Smooth muscle cell (in vitro differentiated cells): Measurements from ENCODE around the gene TOE1. TPM values are rescaled to one million over a fixed set of nuclear protein-coding genes. Genes with fewer than 3 reads are reported as not detected.

Experiments
- DNase-seq: peaks from one replicate; lab custom pipeline; 2025; ENCODE audit not compliant: unreplicated experiment; lab: John Stamatoyannopoulos, UW
- H2AFZ ChIP-seq: fragments of 200-600 bp; sonication (generic); 2 replicates; pipeline ENCODE4 v1.6.0; 2016; ENCODE audit warnings: antibody characterized with exemption, low read depth, mild to moderate bottlenecking
- H3F3A ChIP-seq: fragments of 200-600 bp; sonication (generic); 2 replicates; pipeline ENCODE4 v1.6.0; 2017; ENCODE audit warnings: antibody characterized with exemption, low read depth
- H3K27ac ChIP-seq: fragments of 200-600 bp; sonication (generic); 2 replicates; pipeline ENCODE4 v1.5.1; 2016; ENCODE audit warnings: low read depth, mild to moderate bottlenecking
- H3K27me3 ChIP-seq: fragments of 200-600 bp; sonication (generic); 2 replicates; pipeline ENCODE4 v1.6.1; 2016; ENCODE audit warnings: low read depth, mild to moderate bottlenecking
- H3K36me3 ChIP-seq: fragments of 200-600 bp; sonication (generic); 2 replicates; pipeline ENCODE4 v1.5.1; 2016; ENCODE audit warnings: low read depth
- H3K4me1 ChIP-seq: fragments of 200-600 bp; sonication (generic); 2 replicates; pipeline ENCODE4 v1.5.1; 2016; ENCODE audit warnings: low read depth
- H3K4me2 ChIP-seq: fragments of 200-600 bp; sonication (generic); 2 replicates; pipeline ENCODE4 v1.6.0; 2016; ENCODE audit warnings: mild to moderate bottlenecking
- H3K4me3 ChIP-seq: fragments of 200-600 bp; sonication (generic); 2 replicates; pipeline ENCODE4 v1.5.1; 2016; ENCODE audit warnings: mild to moderate bottlenecking
- H3K79me2 ChIP-seq: fragments of 200-600 bp; sonication (generic); 2 replicates; pipeline ENCODE4 v1.6.0; 2016; ENCODE audit warnings: low read depth, mild to moderate bottlenecking
- H3K9ac ChIP-seq: fragments of 200-600 bp; sonication (generic); 2 replicates; pipeline ENCODE4 v1.6.0; 2016; ENCODE audit warnings: low read depth
- H3K9me3 ChIP-seq: fragments of 200-600 bp; sonication (generic); replicated peaks from 2 replicates; pipeline ENCODE4 v1.5.1; 2016; ENCODE audit warnings: low read depth
- H4K20me1 ChIP-seq: fragments of 200-600 bp; sonication (generic); 2 replicates; pipeline ENCODE4 v1.6.0; 2016; ENCODE audit warnings: low read depth
- CTCF ChIP-seq: fragments of 200-600 bp; sonication (generic); IDR thresholded peaks from 2 replicates; pipeline ENCODE4 v1.5.1; 2017; ENCODE audit warnings: borderline replicate concordance, mild to moderate bottlenecking, antibody characterized with exemption; ENCODE audit not compliant: insufficient read depth, poor library complexity, severe bottlenecking
- WGBS: methylation state at CpG from one replicate; pipeline ENCODE4 v1.1.7; 2016; ENCODE audit warnings: low lambda C conversion rate; 5-methylcytosine and 5-hydroxymethylcytosine counted together
- polyA plus RNA-seq: library from polyadenylated mRNA; unstranded; fragments of >200 nt; fragmentation: Nextera tagmentation; extraction: Ambion mirVana; gene quantifications from 2 replicates; pipeline ENCODE4 v1.2.1, GENCODE V29; 2016
- total RNA-seq: library from RNA; depleted of rRNA; stranded (reverse); fragments of >200 nt; gene quantifications from 2 replicates; pipeline ENCODE4 v1.2.3, GENCODE V29; 2014

TOE1 gene
- total and polyA plus RNA-seq, 2 experiments from 2014 or later = 2.8 to 3.3 TPM

- Histone ChIP-seq H3K79me2 (no peaks in the 10 kb centered on the region), H3F3A (peaks cover 3% of the 10 kb centered on the region), H3K27ac (no peak overlapping the region), H3K36me3 (no peaks in the 10 kb centered on the region), H2AFZ (no peak overlapping the region), H3K27me3 (no peaks in the 10 kb centered on the region), H4K20me1 (no peaks in the 10 kb centered on the region), H3K4me2 (no peak overlapping the region), H3K9ac (no peak overlapping the region), H3K9me3 (no peaks in the 10 kb centered on the region), H3K4me1 (peaks cover 10% of the 10 kb centered on the region), H3K4me3 (no peak overlapping the region)
- DNase-seq = no peak
- WGBS = 50% methylated on average over 5 of the region's 5 CpGs
- no peak for TF ChIP-seq CTCF
Measured at GRCh38 chr1:45328680-45329079, 11.3 kb upstream of the TOE1 start.

GRCh38 chr1:45329445-45329844 is 10.5 kb upstream of the TOE1 start:
- 29% methylated on average over 4 of the region's 4 CpGs for WGBS
- DNase-seq = no peak

GRCh38 chr1:45331436-45332345 is 8.3 kb upstream of the TOE1 start:
- Histone ChIP-seq H3K27me3 (no peaks in the 10 kb centered on the region), H3K27ac (no peak overlapping the region), H3K4me1 (peaks cover 16% of the 10 kb centered on the region), H4K20me1 (no peaks in the 10 kb centered on the region), H3K79me2 (no peaks in the 10 kb centered on the region), H3K4me2 (no peak overlapping the region), H3K9me3 (no peaks in the 10 kb centered on the region), H3K9ac (no peak overlapping the region), H3K36me3 (no peaks in the 10 kb centered on the region), H2AFZ (no peak overlapping the region), H3F3A (peaks cover 3% of the 10 kb centered on the region), H3K4me3 (no peak overlapping the region)
- 95% methylated on average over 18 of the region's 18 CpGs for WGBS
- no peak for TF ChIP-seq CTCF
- no peak for DNase-seq

More at GRCh38 chr1:45329445-45329844, 10.5 kb upstream of the TOE1 start:
- Histone ChIP-seq H3K4me2 (no peak overlapping the region), H3K79me2 (no peaks in the 10 kb centered on the region), H3K4me1 (peaks cover 10% of the 10 kb centered on the region), H3K36me3 (no peaks in the 10 kb centered on the region), H3K27me3 (no peaks in the 10 kb centered on the region), H3K9me3 (no peaks in the 10 kb centered on the region), H3K27ac (no peak overlapping the region), H3K4me3 (no peak overlapping the region), H2AFZ (no peak overlapping the region), H4K20me1 (no peaks in the 10 kb centered on the region), H3K9ac (no peak overlapping the region), H3F3A (peaks cover 3% of the 10 kb centered on the region)
- no peak for TF ChIP-seq CTCF
